HG03457 (cell line): ENCODE data around the gene ARIH1.

Source experiments
- ATAC-seq: cut with Tn5 transposase; IDR thresholded peaks from one replicate; pipeline ENCODE4 v1.9.1; 2021; ENCODE audit warnings: moderate number of reproducible peaks; ENCODE audit not compliant: unreplicated experiment

ARIH1 gene

DNA sequence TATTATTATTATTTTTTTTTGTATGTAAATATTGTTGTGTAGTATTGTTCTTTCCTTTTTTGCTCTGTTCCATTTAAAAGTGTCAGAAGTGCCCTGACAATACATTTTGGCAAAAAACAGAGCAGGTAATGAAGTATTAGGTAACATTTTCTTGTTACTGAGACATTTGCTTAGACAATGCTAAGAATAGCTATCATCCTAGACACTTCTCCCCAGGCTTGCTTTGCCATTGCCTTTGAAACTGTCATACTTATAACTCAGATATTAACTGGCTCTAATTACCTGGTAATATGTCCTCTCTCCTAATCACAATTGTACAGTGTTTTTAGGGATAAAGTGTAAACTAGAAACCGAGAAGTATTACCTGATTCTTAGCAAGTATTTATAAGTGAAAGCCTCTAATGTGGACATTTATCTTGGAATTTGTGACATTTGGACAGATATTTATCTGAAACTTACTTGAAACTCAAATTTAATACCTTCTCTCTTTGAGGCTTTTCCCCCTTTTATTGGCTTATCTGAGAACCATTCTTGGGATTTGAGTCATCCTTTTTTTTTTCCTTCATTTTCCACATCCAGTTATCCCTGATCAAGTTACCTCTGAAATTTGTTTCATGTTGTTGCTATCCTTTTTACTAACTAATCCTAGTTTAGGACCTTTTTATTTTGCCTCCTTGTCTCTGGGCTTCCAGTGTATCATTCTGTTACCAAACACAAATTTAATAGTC is 13.1 kb downstream of the ARIH1 start:
- no peak for ATAC-seq

GRCh38 chr15:72488558-72488957 is 14.4 kb downstream of the ARIH1 start:
- ATAC-seq, result no peak

DNA sequence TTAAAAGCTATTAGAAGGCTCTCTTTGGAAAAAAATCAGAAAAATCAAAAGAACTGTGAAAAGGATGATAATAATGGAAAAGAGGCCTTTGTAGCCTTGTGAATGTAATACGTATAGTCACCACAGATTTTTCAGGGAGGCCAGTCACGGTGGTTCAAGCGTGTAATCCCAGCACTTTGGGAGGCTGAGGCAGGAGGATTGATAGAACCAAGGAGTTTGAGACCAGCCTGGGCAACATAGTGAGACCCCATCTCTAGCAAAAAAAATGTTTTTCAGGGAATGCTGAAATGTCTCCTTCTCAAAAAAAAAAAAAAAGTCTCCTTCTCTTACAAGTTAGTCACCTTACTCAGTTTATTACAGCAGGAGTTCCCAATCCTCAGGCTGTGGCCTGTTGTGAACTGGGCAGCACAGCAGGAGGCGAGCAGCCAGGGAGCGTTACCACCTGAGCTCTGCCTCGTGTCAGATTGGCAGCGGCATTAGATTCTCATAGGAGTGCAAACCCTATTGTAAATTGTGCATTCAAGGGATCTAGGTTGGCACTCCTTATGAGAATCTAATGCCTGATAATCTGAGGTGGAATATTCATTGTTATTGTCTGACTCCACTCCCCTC is 15.9 kb downstream of the ARIH1 start:
- no peak for ATAC-seq

DNA sequence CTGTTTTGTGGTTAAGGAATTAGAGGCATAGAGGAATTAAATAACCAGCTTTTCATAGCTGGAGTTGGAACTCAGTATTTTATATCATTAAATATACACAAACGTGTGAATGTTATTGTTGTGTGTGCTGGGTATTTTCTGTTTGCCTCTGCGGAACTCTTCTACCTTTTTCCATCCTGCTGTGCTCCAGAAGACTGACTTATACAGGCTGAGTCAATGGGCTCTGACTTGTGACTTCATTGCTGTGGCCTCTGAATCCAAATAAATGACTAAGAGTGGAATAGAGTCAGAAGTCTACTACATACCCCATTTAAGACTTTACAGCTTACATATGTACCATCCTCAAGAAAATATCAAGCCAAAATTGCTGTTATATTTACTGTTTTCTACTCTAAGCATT is 17.6 kb downstream of the ARIH1 start:
- no peak for ATAC-seq

DNA sequence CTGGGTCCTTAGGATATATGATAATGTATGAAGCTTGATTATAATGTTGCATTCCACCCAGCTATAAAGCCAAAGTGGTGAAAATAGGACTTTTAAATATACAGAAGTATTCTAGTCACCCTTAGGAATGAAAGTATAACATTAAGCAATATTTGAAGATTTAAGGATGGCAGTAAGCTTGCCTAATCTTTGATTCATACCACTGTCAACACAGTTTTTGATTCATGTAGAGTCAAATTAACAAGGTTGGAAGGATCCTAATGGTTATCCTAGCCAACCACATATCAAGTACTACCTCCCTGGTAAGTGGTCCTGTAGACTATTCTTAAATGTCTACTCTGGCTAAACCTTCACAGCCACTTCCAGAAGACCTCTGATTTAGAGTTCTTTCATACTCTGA is 18.6 kb downstream of the ARIH1 start:
- ATAC-seq, result no peak

- ATAC-seq, result no peak
These were observed 19.1 kb downstream of the ARIH1 start for GRCh38 chr15:72493220-72493619.

GRCh38 chr15:72495007-72495406 is 20.9 kb downstream of the ARIH1 start:
- no peak for ATAC-seq

GRCh38 chr15:72496783-72497182 is 22.7 kb downstream of the ARIH1 start:
- no peak for ATAC-seq

DNA sequence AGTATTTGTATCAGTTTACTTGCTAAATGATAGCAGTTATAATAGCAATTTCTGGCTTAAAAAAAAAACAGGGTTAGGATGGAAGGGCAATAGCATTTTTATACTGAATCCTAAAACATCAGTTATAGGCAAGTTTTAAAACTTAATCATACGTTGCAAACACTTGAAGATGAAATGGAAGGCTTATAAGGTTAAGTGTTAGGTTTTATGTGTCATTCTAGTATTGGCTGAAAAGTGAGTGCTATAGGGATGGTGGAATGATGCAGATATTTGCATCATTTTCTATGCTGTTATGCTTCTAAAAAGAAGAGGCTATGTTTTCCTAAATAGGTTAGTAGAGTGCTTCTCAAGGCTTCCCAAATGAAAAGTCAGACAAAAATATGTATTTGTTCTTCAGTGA is 23.3 kb downstream of the ARIH1 start:
- no peak for ATAC-seq

GRCh38 chr15:72502220-72502809 is 28.2 kb downstream of the ARIH1 start:
- no peak for ATAC-seq

DNA sequence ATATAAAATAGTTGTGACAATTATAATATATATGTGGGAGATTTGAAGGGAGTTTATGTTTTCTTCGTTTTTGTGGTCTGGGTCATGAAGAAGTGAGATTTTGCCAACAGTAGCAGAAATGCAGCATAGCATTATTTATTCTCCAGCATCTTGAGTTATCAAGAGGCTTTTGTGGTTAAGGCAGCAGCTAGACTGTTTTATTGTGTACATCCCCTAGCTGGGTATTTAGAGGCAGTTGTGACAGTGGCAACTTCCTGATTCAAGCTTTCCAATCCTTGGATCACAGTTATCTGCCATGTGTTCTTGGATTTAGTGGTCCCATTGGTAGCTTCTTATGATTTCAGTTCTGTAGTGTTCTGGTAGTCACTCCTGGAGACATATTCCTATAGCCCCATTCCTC is 29.0 kb downstream of the ARIH1 start:
- ATAC-seq, result no peak

DNA sequence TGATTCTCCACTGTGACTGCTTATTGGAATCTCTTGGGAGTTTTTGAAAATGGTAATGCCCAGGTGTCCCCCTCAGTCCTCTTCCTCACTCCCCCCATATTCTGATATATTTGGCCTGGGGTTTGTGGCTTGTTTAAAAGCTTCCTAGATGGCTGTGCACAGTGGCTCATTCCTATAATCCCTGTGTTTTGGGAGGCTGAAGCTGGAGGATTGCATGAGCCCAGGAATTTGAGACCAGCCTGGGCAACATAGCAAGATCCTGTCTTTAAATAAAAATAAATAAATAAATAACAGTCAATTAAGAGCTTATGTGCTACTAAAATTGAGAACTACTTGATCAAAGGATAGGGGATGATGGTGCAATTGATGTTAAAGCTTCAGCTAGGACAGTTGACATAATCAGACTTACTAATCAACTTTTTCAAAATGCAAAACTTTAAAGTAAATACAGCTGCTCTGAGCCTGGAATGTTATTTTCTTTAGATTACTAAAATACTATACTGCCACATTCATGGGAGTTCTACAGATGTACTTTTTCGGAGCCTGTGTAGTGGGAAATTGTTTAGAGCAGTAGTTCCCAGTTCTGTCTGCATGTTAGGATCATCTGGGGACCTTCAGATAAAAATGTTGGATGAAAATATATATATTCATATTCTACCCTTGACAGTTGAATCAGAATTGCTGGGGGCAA is 33.4 kb downstream of the ARIH1 start:
- ATAC-seq, result no peak

DNA sequence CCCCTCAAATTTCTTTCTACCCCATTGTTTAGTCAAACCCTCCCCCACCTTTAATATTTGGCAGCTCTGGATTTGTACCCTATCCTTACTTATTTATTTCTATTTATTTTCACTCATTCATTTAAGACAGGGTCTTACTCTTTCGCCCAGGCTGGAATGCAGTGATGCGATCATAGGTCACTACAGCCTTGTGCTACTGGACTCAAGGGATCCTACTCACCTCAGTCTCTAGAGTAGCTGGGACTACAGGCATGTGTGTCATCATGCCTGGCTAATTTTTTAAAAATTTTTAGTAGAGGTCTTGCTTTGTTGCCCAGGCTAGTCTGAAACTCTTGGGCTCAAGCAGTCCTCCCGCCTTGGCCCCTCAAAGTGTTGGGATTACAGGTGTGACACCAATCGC is 35.4 kb downstream of the ARIH1 start:
- ATAC-seq, result no peak

DNA sequence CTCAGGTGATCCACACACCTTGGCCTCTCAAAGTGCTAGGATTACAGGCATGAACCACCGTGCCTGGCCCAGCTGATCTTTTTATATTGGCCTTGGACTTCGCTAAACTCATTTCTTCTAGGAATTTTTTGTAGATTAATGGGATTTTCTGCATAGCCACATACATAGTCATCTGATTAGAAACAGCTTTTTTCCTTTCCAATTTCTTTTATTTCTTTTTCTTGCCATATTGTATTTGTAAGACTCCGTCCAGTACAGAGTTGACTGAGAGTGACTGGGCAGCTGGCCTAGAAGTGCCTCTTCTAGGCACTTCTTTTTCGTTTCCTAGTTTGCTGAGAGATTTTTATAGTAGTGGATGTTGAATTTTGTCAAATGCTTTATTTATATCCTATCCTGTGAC is 37.4 kb downstream of the ARIH1 start:
- no peak for ATAC-seq

- no peak for ATAC-seq
These were observed 41.7 kb downstream of the ARIH1 start for GRCh38 chr15:72515591-72516389.

- no peak for ATAC-seq
These were observed 42.6 kb downstream of the ARIH1 start for GRCh38 chr15:72516777-72517176.

GRCh38 chr15:72521682-72522081 is 47.6 kb downstream of the ARIH1 start:
- no peak for ATAC-seq

- no peak for ATAC-seq
These were observed 59.0 kb downstream of the ARIH1 start for GRCh38 chr15:72532991-72533601.

DNA sequence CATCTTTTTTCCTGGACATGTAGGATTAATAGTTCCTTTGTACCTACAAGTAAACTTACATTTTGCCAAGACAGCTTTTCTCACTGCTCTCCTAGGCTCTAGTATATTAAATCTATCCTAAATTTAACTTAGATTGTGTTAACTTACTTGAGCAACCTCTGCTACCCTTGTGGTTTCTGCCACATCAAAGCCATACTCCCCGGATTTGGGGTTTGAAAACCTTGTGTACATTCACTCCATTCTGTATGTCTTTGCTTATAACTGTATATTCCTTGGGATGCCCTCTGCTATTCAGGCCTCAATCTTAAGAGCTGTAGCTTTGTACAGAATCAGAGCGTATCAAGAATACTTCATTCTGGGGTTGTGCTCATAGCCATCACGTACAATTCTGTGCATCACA is 60.4 kb downstream of the ARIH1 start:
- ATAC-seq, result no peak

DNA sequence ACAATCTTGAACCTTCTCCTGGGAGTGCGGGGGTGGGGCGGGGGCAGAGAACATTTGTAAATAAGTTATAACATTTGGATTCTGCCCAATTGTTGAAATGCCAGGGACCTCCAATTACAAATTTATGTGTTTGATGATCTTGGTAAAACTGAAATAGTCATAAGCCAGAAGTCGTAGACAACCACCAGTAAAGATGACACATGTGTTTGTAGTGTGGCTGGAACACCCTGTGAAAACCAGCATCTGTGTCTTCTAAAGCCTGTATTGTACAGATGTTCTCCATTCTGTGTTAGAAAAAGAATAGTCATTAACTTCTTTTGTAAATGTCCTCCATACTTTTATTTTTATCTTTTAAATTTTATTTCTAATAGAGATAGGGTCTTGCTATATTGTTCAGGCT is 61.8 kb downstream of the ARIH1 start:
- ATAC-seq, result no peak

GRCh38 chr15:72536506-72536905 is 62.4 kb downstream of the ARIH1 start:
- no peak for ATAC-seq
